H1 (cell line): ENCODE measurements around the gene MMP25. TPM values are rescaled to one million over a fixed set of nuclear protein-coding genes. Genes with fewer than 3 reads are reported as not detected.

Source experiments
- CTCF ChIA-PET: fragments of 300-600 bp; sonication (Branson Sonifier 250); formaldehyde crosslinking; loops from one replicate; lab custom pipeline; 2021; ENCODE audit not compliant: partially characterized antibody; lab: Charles Lee
- POLR2A ChIA-PET: fragments of 300-600 bp; sonication (Branson Sonifier 250); formaldehyde crosslinking; loops from one replicate; lab custom pipeline; 2021; ENCODE audit warnings: inconsistent platforms; ENCODE audit not compliant: partially characterized antibody; lab: Charles Lee
- DNase-seq, 2 experiments: peaks; one replicate each; pipeline versions ENCODE4 v3.0.0 to v3.0.0-alpha.2; 2010 to 2022; ENCODE audit warnings: low spot score in 2 of 2, low read depth in 1 of 2, mixed read lengths in 1 of 2
- FAIRE-seq: peaks from 2 replicates; lab custom pipeline; 2011; peaks lifted over from hg19 to GRCh38; lab: Jason Lieb, UNC
- H2AFZ ChIP-seq: 2 replicates; pipeline ENCODE4 v1.8.1; 2012; ENCODE audit warnings: low read length, inconsistent platforms
- H2AK5ac ChIP-seq: 2 replicates; pipeline ENCODE4 v1.6.1; 2013; ENCODE audit warnings: low read depth, low read length
- H2BK120ac ChIP-seq: replicated peaks from 2 replicates; pipeline ENCODE3; 2013; ENCODE audit warnings: low read depth, low read length, inconsistent platforms
- H2BK12ac ChIP-seq: 2 replicates; pipeline ENCODE4 v1.6.1; 2013; ENCODE audit warnings: low read depth, low read length
- H2BK15ac ChIP-seq: 2 replicates; pipeline ENCODE4 v1.6.1; 2013; ENCODE audit warnings: low read length
- H2BK20ac ChIP-seq: 2 replicates; pipeline ENCODE4 v1.6.1; 2013; ENCODE audit warnings: low read length
- H2BK5ac ChIP-seq: 2 replicates; pipeline ENCODE4 v1.6.1; 2013; ENCODE audit warnings: low read depth, low read length
- H3K14ac ChIP-seq: 2 replicates; pipeline ENCODE4 v1.6.1; 2013; ENCODE audit warnings: inconsistent platforms; ENCODE audit not compliant: insufficient read length
- H3K18ac ChIP-seq: 2 replicates; pipeline ENCODE4 v1.6.1; 2013; ENCODE audit warnings: low read length; ENCODE audit errors: extremely low read depth
- H3K23ac ChIP-seq: 2 replicates; pipeline ENCODE4 v1.6.1; 2013; ENCODE audit warnings: inconsistent platforms; ENCODE audit not compliant: insufficient read length
- H3K23me2 ChIP-seq: 2 replicates; pipeline ENCODE4 v1.6.1; 2013; ENCODE audit warnings: low read depth, low read length
- H3K27ac ChIP-seq: 2 replicates; pipeline ENCODE4 v1.6.1; 2011; ENCODE audit warnings: low read depth, low read length, inconsistent platforms
- H3K27me3 ChIP-seq, 4 experiments: replicated peaks in 1 of 4; 1 replicate in 1 of 4; 2 replicates in 3 of 4; pipeline versions ENCODE4 v1.6.1 to v1.8.1; 2011 to 2013; ENCODE audit warnings: low read length in 3 of 4, mild to moderate bottlenecking in 3 of 4, inconsistent platforms in 2 of 4, mixed read lengths in 2 of 4, moderate library complexity in 1 of 4; ENCODE audit not compliant: control insufficient read depth in 3 of 4, insufficient read depth in 3 of 4; ENCODE audit errors: extremely low read depth in 1 of 4
- H3K36me3 ChIP-seq, 4 experiments: 2 replicates each; pipeline versions ENCODE4 v1.6.1 to v1.8.1; 2011 to 2013; ENCODE audit warnings: mild to moderate bottlenecking in 4 of 4, low read length in 3 of 4, moderate library complexity in 2 of 4, control low read depth in 1 of 4, inconsistent platforms in 1 of 4; ENCODE audit not compliant: insufficient read depth in 4 of 4, control insufficient read depth in 2 of 4
- H3K4ac ChIP-seq: replicated peaks from 2 replicates; pipeline ENCODE3; 2013; ENCODE audit warnings: low read length, low read depth, mixed read lengths, inconsistent platforms; ENCODE audit not compliant: insufficient read length
- H3K4me1 ChIP-seq, 4 experiments: replicated peaks in 1 of 4; 1 replicate in 1 of 4; 2 replicates in 3 of 4; pipeline versions ENCODE4 v1.6.1 to v1.8.1; 2011 to 2013; ENCODE audit warnings: low read length in 3 of 4, inconsistent platforms in 2 of 4, mixed read lengths in 1 of 4; ENCODE audit not compliant: insufficient read depth in 4 of 4, control insufficient read depth in 3 of 4
- H3K4me2 ChIP-seq, 2 experiments: 2 replicates each; pipeline versions ENCODE4 v1.6.1 to v1.8.1; 2011 to 2013; ENCODE audit warnings: low read depth in 2 of 2, low read length in 2 of 2, control low read depth in 1 of 2, inconsistent platforms in 1 of 2, mild to moderate bottlenecking in 1 of 2; ENCODE audit not compliant: insufficient read depth in 1 of 2
- H3K4me3 ChIP-seq, 4 experiments: fragments of 200-600, 300-600 bp in 1 of 4; sonication (generic), shearing (Covaris generic), sonication (Bioruptor Twin) in 1 of 4; 2 replicates each; pipeline versions ENCODE4 v1.5.1 to v1.8.1; 2011 to 2016; ENCODE audit warnings: low read length in 4 of 4, low read depth in 3 of 4, control low read depth in 2 of 4, inconsistent platforms in 2 of 4, mild to moderate bottlenecking in 2 of 4, mixed read lengths in 1 of 4, moderate library complexity in 1 of 4; ENCODE audit not compliant: insufficient read depth in 2 of 4; ENCODE audit errors: extremely low read depth in 1 of 4
- H3K56ac ChIP-seq: replicated peaks from 2 replicates; pipeline ENCODE3; 2013; ENCODE audit warnings: low read depth, mild to moderate bottlenecking, mixed read lengths, low read length, inconsistent platforms; ENCODE audit not compliant: insufficient read length
- H3K79me1 ChIP-seq: 2 replicates; pipeline ENCODE4 v1.6.1; 2013; ENCODE audit warnings: low read depth, low read length, control low read depth
- H3K79me2 ChIP-seq, 2 experiments: 2 replicates each; pipeline versions ENCODE4 v1.6.1 to v1.8.1; 2012 to 2013; ENCODE audit warnings: low read length in 2 of 2, mild to moderate bottlenecking in 2 of 2, inconsistent platforms in 1 of 2; ENCODE audit not compliant: insufficient read depth in 2 of 2, control insufficient read depth in 1 of 2
- H3K9ac ChIP-seq, 4 experiments: replicated peaks in 1 of 4; 1 replicate in 1 of 4; 2 replicates in 3 of 4; pipeline versions ENCODE4 v1.6.1 to v1.8.1; 2011 to 2013; ENCODE audit warnings: low read depth in 3 of 4, low read length in 3 of 4, control low read depth in 2 of 4, mild to moderate bottlenecking in 2 of 4, moderate library complexity in 2 of 4, inconsistent platforms in 1 of 4; ENCODE audit errors: extremely low read depth in 1 of 4
- H3K9me3 ChIP-seq, 2 experiments: 2 replicates each; pipeline versions ENCODE4 v1.6.1 to v1.8.1; 2012 to 2013; ENCODE audit warnings: mild to moderate bottlenecking in 2 of 2, moderate library complexity in 2 of 2, control low read depth in 1 of 2, inconsistent platforms in 1 of 2, low read depth in 1 of 2, low read length in 1 of 2, mixed read lengths in 1 of 2; ENCODE audit not compliant: insufficient read depth in 2 of 2
- H4K20me1 ChIP-seq, 2 experiments: replicated peaks in 1 of 2; 2 replicates each; pipeline versions ENCODE3 to v1.8.1; 2011 to 2013; ENCODE audit warnings: inconsistent platforms in 2 of 2, low read length in 2 of 2, mild to moderate bottlenecking in 1 of 2; ENCODE audit not compliant: insufficient read depth in 2 of 2, control insufficient read depth in 1 of 2
- H4K5ac ChIP-seq: 2 replicates; pipeline ENCODE4 v1.6.1; 2013; ENCODE audit warnings: low read length, low read depth, mixed read lengths, inconsistent platforms; ENCODE audit not compliant: insufficient read length
- H4K8ac ChIP-seq: 2 replicates; pipeline ENCODE4 v1.8.0; 2013; ENCODE audit warnings: mild to moderate bottlenecking, moderate library complexity, low read length, inconsistent platforms; ENCODE audit not compliant: insufficient read depth; ENCODE audit errors: extremely low read depth
- H4K91ac ChIP-seq: replicated peaks from 2 replicates; pipeline ENCODE3; 2013; ENCODE audit warnings: low read length, mixed read lengths, inconsistent platforms; ENCODE audit not compliant: insufficient read length
- BCL11A ChIP-seq, 2 experiments: IDR thresholded peaks; one replicate each; pipeline ENCODE4 v1.6.1; 2011; ENCODE audit warnings: low read depth in 2 of 2, low read length in 2 of 2, mild to moderate bottlenecking in 2 of 2
- NANOG ChIP-seq: IDR thresholded peaks from 2 replicates; pipeline ENCODE4 v1.6.1; 2011; ENCODE audit warnings: low read length, low read depth, mild to moderate bottlenecking, inconsistent platforms; ENCODE audit not compliant: insufficient read depth, poor library complexity, severe bottlenecking
- POLR2A ChIP-seq, 2 experiments: IDR thresholded peaks; 1 replicate in 1 of 2; 2 replicates in 1 of 2; pipeline ENCODE4 v1.6.1; 2011; ENCODE audit warnings: low read depth in 2 of 2, low read length in 2 of 2, mild to moderate bottlenecking in 2 of 2; ENCODE audit errors: control extremely low read depth in 1 of 2
- POLR2AphosphoS5 ChIP-seq: IDR thresholded peaks from 2 replicates; pipeline ENCODE4 v1.6.1; 2011; ENCODE audit warnings: low read depth, low read length
- RAD21 ChIP-seq, 2 experiments: IDR thresholded peaks in 1 of 2; conservative IDR thresholded peaks in 1 of 2; 2 replicates each; pipeline ENCODE4 v1.6.1; 2011; ENCODE audit warnings: low read depth in 2 of 2, low read length in 2 of 2, improper control_type of control experiment in 1 of 2, inconsistent platforms in 1 of 2, mild to moderate bottlenecking in 1 of 2, moderate library complexity in 1 of 2
- SP2 ChIP-seq: IDR thresholded peaks from 2 replicates; pipeline ENCODE4 v1.6.1; 2012; ENCODE audit warnings: mild to moderate bottlenecking, low read length, inconsistent platforms
- WGBS, 2 experiments: shearing (Covaris generic) in 1 of 2; methylation state at CpG; one replicate each; pipeline versions ENCODE4 v1.1.6 to v1.1.7; 2013 to 2015; ENCODE audit warnings: low lambda C conversion rate in 2 of 2, mixed read lengths in 2 of 2, inconsistent platforms in 1 of 2, low coverage in 1 of 2, missing lambda C conversion rate in 1 of 2; ENCODE audit not compliant: insufficient replicate concordance in 2 of 2, insufficient coverage in 1 of 2, insufficient read length in 1 of 2; ENCODE audit errors: extremely low coverage in 1 of 2, missing lambda C conversion rate in 1 of 2; 5-methylcytosine and 5-hydroxymethylcytosine counted together
- polyA plus RNA-seq, 7 experiments: library from polyadenylated mRNA; depleted of rRNA in 3 of 7; stranded (reverse) in 5 of 7; unstranded in 2 of 7; fragments of >200 nt in 5 of 7; fragments of 200-250 nt in 2 of 7; gene quantifications; 1 replicate in 5 of 7; 2 replicates in 1 of 7; 4 replicates in 1 of 7; pipeline versions ENCODE4 v1.2.1 to v1.2.3, GENCODE V29; 2011 to 2013; ENCODE audit warnings: missing spikeins in 2 of 7, mixed read lengths in 2 of 7
- total RNA-seq: library from RNA; stranded (reverse); fragmentation: NEBNext Ultra II Directional; extraction: Animal tissue kit (Norgen Biotek cat#: 25700); gene quantifications from 2 replicates; pipeline ENCODE4 v1.2.1, GENCODE V29; 2021
- TF ChIP-seq, protein P1 (sequence below), 3 experiments: IDR thresholded peaks; 1 replicate in 2 of 3; 2 replicates in 1 of 3; pipeline versions ENCODE4 v1.5.1 to v1.6.1; 2011; ENCODE audit warnings: low read length in 3 of 3, mild to moderate bottlenecking in 3 of 3, inconsistent platforms in 2 of 3, low read depth in 1 of 3, moderate library complexity in 1 of 3; ENCODE audit not compliant: insufficient read depth in 1 of 3; ENCODE audit errors: control extremely low read depth in 1 of 3

MMP25 gene
- total and polyA plus RNA-seq, 2 of the 8 experiments (the other 6 are each of a cell fraction or from before 2014, with no cell fraction given): 7.7 to 26.7 TPM

DNA sequence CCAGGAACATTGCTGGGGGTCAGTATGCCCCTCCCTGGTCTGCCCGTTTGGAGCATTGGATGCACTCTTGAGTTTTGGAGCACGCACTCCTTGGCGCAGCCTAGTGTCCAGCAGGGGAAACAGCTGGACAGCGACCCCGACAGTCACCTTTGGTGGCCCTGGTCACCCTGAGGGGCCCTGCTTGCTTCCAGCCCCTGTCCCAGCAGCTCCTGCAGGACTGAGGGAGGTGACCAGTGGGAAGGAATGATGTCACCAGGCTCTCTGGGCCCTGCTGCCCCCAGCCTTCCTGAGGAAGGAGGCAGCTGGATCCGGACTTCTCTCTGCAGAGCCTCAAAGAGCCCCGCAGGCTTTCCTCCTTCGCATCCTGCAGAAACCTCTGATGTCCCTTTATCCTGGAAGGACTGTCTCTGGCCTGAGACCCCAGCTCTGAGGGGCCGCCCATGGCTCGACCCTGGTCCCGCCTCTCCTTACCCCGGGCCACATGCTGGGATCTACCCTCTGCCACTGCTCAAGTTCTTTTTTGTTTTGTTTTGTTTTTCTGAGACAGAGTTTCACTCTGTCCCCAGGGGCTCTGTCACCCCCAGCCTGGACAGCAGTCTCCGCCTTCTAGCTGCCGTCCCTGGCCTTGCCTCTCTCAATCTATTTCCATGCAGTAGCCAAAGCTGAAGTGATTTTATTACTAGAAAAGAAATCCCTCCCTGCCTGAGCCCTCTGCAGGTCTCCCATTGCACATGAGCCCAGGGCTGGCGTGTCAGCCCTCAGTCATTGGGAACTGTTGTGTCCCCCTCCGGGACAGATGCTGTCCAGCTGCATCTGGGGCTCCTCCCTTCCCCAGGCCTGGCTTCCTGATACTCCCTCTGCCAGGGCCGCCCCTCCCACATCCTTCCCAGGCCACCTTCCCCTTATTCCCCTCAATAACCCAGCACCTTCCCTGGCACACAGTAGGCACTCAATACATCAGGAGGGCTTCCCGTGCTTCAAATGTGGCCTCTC lies 41.2 kb downstream of the MMP25 start:
- Histone ChIP-seq H3K9ac (no peak overlapping the region), H3K4me1 (peaks cover 0 to 6% (median 5%) of the 10 kb centered on the region in 4 experiments; a peak in 6 of 7 replicates), H3K4ac (no peak overlapping the region), H3K79me1 (peaks cover 3% of the 10 kb centered on the region), H3K4me3 (no peak overlapping the region), H3K27ac (no peak overlapping the region; the same call in 1 of the 2 replicates), H2BK5ac (peak overlapping the region; percentile 52; the same call in 1 of the 2 replicates), H2BK120ac (no peak overlapping the region), H2BK15ac (no peak overlapping the region), H4K91ac (no peak overlapping the region), H4K20me1 (peaks cover 13 to 22% of the 10 kb centered on the region in 2 experiments), H2AK5ac (no peak overlapping the region), H4K8ac (no peak overlapping the region), H3K27me3 (no peaks in the 10 kb centered on the region), H2BK12ac (no peak overlapping the region), H3K36me3 (peaks cover 25 to 46% (median 38%) of the 10 kb centered on the region in 4 experiments), H3K79me2 (peaks cover 0 to 12% of the 10 kb centered on the region in 2 experiments; a peak in 1 of 4 replicates), H2AFZ (no peak overlapping the region), H3K23ac (no peak overlapping the region), H3K14ac (no peak overlapping the region), H4K5ac (no peak overlapping the region), H3K4me2 (no peak overlapping the region), H3K9me3 (no peaks in the 10 kb centered on the region), H3K56ac (no peak overlapping the region), H3K18ac (no peak overlapping the region), H2BK20ac (no peak overlapping the region), H3K23me2 (no peaks in the 10 kb centered on the region)
- ChIA-PET POLR2A (interaction anchor here (0.5 to 8.3 kb wide), 27 partner anchors 12 to 117 kb away, joined by 3 to 137 read pairs (median 5); partner anchors contain the start of genes CLDN6, HCFC1R1, IL32 and THOC6), CTCF (interaction anchor here (1.0 to 36.8 kb wide), 16 partner anchors 9 to 115 kb away, joined by 3 to 619 read pairs (median 6); partner anchors contain the start of genes IL32, ZNF205, ZNF213 and ZSCAN10)
- 90% methylated on average over 17 of the region's 18 CpGs; no CpG with 5 or more reads in 1 of the 2 experiments for WGBS, 2 experiments
- no peak for DNase-seq
- TF ChIP-seq RAD21 (IDR thresholded peaks at IDR 0.05 in 1 of 2, conservative IDR thresholded peaks at IDR 0.05 in 1 of 2; ENCODE audit: low read depth in 2 of 2, low read length in 2 of 2): peak; percentile 25 to 51; a peak in 3 of 4 replicates
- TF ChIP-seq POLR2A (IDR thresholded peaks at IDR 0.05; ENCODE audit: control extremely low read depth in 1 of 2, low read depth in 2 of 2, low read length in 2 of 2): peak in 1 of 2 experiments; percentile 72; a peak in 2 of 3 replicates
- TF ChIP-seq, protein P1, sequence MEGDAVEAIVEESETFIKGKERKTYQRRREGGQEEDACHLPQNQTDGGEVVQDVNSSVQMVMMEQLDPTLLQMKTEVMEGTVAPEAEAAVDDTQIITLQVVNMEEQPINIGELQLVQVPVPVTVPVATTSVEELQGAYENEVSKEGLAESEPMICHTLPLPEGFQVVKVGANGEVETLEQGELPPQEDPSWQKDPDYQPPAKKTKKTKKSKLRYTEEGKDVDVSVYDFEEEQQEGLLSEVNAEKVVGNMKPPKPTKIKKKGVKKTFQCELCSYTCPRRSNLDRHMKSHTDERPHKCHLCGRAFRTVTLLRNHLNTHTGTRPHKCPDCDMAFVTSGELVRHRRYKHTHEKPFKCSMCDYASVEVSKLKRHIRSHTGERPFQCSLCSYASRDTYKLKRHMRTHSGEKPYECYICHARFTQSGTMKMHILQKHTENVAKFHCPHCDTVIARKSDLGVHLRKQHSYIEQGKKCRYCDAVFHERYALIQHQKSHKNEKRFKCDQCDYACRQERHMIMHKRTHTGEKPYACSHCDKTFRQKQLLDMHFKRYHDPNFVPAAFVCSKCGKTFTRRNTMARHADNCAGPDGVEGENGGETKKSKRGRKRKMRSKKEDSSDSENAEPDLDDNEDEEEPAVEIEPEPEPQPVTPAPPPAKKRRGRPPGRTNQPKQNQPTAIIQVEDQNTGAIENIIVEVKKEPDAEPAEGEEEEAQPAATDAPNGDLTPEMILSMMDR (IDR thresholded peaks at IDR 0.05; ENCODE audit: control extremely low read depth in 1 of 3, insufficient read depth in 1 of 3, low read depth in 1 of 3, low read length in 3 of 3): peak; percentile 55 to 67 (median 65)
- no peak for TF ChIP-seq NANOG
- no peak for TF ChIP-seq BCL11A (IDR thresholded peaks at IDR 0.05; ENCODE audit: low read depth in 2 of 2, low read length in 2 of 2)
- peak; percentile 59 for TF ChIP-seq POLR2AphosphoS5
- TF ChIP-seq SP2: no peak
- FAIRE-seq: no peak
